ENCODE data around the gene TEDC2. TPM values are rescaled to one million over a fixed set of nuclear protein-coding genes. Genes with fewer than 3 reads are reported as not detected.

Gene TEDC2
- total RNA-seq, 2 experiments from 2014 or later: 16.0 to 17.8 TPM

DNA sequence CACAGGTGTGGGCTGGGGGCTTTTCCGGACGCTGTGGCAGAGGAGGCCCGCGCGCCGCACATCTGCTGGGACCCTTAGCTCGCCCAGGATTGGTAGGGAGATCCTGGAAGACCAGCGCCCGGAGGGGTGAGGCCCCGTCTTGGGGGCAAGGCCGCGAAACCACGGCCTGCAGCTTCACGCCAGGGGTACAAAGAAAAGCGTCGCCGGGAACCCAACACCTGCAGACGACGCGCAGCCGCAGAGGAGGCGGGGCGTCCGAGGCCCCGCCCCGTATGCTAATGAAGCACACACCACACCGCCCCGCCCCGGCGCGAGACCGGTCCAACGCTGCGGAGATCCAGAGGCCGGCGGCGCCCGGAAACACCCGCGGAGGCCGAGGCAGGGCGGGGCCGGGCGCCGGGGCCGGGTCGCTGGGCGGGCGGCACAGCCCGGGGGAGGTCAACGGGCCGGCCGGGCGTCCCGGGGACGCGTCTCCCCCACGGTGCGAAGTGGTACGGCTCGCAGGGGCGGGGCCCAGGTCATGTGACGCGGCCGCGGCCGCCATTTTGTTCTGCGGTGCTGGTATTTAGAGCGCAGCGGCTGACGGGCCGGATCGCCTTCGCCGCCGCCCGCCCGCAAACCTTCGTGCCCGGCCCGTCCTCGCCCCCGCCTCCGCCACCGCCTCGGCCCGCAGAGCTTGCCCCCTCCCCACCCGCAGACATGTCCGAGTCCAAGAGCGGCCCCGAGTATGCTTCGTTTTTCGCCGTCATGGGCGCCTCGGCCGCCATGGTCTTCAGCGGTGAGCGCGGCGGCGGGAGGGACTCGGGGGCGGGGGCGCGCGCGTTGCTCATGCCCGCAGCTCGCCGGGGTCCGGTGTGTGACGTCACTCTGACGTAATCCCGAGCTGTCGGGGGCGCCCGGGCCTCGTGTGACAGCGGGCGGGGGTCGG, 53.8 kb downstream of the TEDC2 start, which contains the start of gene ATP6V0C:
Gene ATP6V0C, plus strand, starts transcription at position 548 of the 928 bp plus-strand sequence. Its CDS starts 152 bp downstream, at position 700.
- H3K4me1 Mint-ChIP-seq: peaks cover 32% of the 10 kb centered on the region
- ATAC-seq (ENCODE audit: low read depth): peak; percentile 85
- peak within 1 kb of the TSS; percentile 94 for H3K4me3 Mint-ChIP-seq
- H3K9me3 Mint-ChIP-seq: no peaks in the 10 kb centered on the region
- POLR2A ChIA-PET: interaction anchor here (0.6 to 4.0 kb wide), 10 partner anchors 16 to 358 kb away, joined by 3 to 43 read pairs (median 4); partner anchors contain the start of genes CEMP1, ECI1, PDPK1 and TRAF7
- peak within 1 kb of the TSS; percentile 95 for H3K27ac Mint-ChIP-seq
- peaks cover 8% of the 10 kb centered on the region for H3K36me3 Mint-ChIP-seq
- peak; percentile 97 for DNase-seq
- peaks cover 8% of the 10 kb centered on the region for H3K27me3 Mint-ChIP-seq

Small RNA genes within 50 kb of the gene (microRNA-seq; reads per million reads assigned to microRNA genes)
- gene MIR6767 (not detected), gene MIR6768 (not detected)

Other genes starting within 250 kb of the TEDC2 start
- 10 to 100 TPM; 17.3 to 18.4 TPM for gene BRICD5, start 249.2 kb upstream of the TEDC2 start, total RNA-seq
- gene PGP, start 245.3 kb upstream of the TEDC2 start, total RNA-seq: 10 to 100 TPM; 22.6 to 23.2 TPM
- gene E4F1, start 236.5 kb upstream of the TEDC2 start, total RNA-seq: 10 to 100 TPM; 34.1 to 34.8 TPM
- 1 to 10 TPM; 2.2 to 3.2 TPM for gene DNASE1L2, start 223.7 kb upstream of the TEDC2 start, total RNA-seq
- 10 to 100 TPM; 37.4 to 38.0 TPM for gene ECI1, start 208.5 kb upstream of the TEDC2 start, total RNA-seq
- gene RNPS1, start 192.0 kb upstream of the TEDC2 start, total RNA-seq: 100 to 1,000 TPM; 212 to 220 TPM
- gene ABCA3, start 119.4 kb upstream of the TEDC2 start, total RNA-seq: 1 to 10 TPM; 7.8 to 8.3 TPM
- gene CCNF, start 30.7 kb upstream of the TEDC2 start, total RNA-seq: 10 to 100 TPM; 67.7 to 70.5 TPM
- not detected for gene NTN3, start 11.2 kb downstream of the TEDC2 start, total RNA-seq
- 10 to 100 TPM; 16.5 to 17.9 TPM for gene TBC1D24, start 15.0 kb downstream of the TEDC2 start, total RNA-seq
- 100 to 1,000 TPM; 117 to 122 TPM for gene ATP6V0C, start 53.8 kb downstream of the TEDC2 start, total RNA-seq
- gene AMDHD2, start 60.3 kb downstream of the TEDC2 start, total RNA-seq: 10 to 100 TPM; 74.0 to 75.4 TPM
- gene CEMP1, start 71.3 kb downstream of the TEDC2 start, total RNA-seq: 1 to 10 TPM in 1 of 2 experiments, under 1 TPM in 1; 0.80 to 1.1 TPM
- 10 to 100 TPM; 50.6 to 55.1 TPM for gene PDPK1, start 77.9 kb downstream of the TEDC2 start, total RNA-seq
- 10 to 100 TPM; 27.5 to 30.1 TPM for gene KCTD5, start 222.4 kb downstream of the TEDC2 start, total RNA-seq